ENCODE data around the gene MBOAT2.

Gene MBOAT2

DNA sequence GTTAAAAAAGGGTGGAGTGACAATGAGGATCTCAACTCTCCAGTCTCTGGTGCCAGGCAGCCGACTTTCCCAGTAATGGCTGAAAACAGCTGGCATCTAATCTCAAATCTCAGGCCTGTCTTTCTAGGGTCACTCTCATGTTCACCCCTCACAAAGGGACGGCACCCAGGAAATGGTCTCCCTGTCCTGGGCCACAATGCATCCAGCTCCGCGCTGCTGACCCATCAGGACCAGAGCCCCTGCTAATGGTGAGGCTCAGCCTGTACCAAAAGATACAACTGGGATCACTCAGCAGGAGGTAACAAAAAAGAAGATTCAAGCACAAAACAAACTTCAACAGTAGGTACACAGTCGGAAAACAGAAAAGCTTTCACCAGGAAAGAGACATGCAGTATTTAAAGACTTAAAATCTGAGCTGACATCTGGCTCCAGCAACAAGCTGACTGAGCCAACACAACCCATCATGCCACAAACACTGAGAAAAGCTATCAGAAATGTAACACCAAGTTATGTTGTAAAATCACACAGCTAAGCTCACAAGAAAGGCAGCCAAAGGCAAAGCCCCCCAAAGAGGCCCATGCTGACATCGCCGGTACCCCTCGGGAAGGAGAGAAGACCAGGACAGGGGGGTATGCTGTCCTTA is 152.5 kb downstream of the MBOAT2 start:
- no peaks in the 10 kb centered on the region for H3K36me3 ChIP-seq (ENCODE audit: insufficient read depth, low read length)
- peaks cover 4% of the 10 kb centered on the region for H3K4me1 ChIP-seq (ENCODE audit: insufficient read depth, low read length)
- no peak overlapping the region for H3K9ac ChIP-seq (ENCODE audit: low read depth, low read length)
- no peaks in the 10 kb centered on the region for H3K9me3 ChIP-seq (ENCODE audit: control insufficient read depth, insufficient read depth, low read length)

GRCh38 chr2:8849327-8849726 is 154.2 kb downstream of the MBOAT2 start:
- H3K36me3 ChIP-seq (ENCODE audit: insufficient read depth, low read length) = no peaks in the 10 kb centered on the region
- no peaks in the 10 kb centered on the region for H3K9me3 ChIP-seq (ENCODE audit: control insufficient read depth, insufficient read depth, low read length)
- no peak overlapping the region for H3K9ac ChIP-seq (ENCODE audit: low read depth, low read length)
- H3K4me1 ChIP-seq (ENCODE audit: insufficient read depth, low read length) = no peaks in the 10 kb centered on the region

- no peak overlapping the region for H3K9ac ChIP-seq (ENCODE audit: low read depth, low read length)
- H3K36me3 ChIP-seq (ENCODE audit: insufficient read depth, low read length) = no peaks in the 10 kb centered on the region
- no peaks in the 10 kb centered on the region for H3K4me1 ChIP-seq (ENCODE audit: insufficient read depth, low read length)
- H3K9me3 ChIP-seq (ENCODE audit: control insufficient read depth, insufficient read depth, low read length) = no peaks in the 10 kb centered on the region
Measured at GRCh38 chr2:8848328-8849100, 155.0 kb downstream of the MBOAT2 start.

GRCh38 chr2:8847400-8847799 is 156.1 kb downstream of the MBOAT2 start:
- no peaks in the 10 kb centered on the region for H3K9me3 ChIP-seq (ENCODE audit: control insufficient read depth, insufficient read depth, low read length)
- no peak overlapping the region for H3K9ac ChIP-seq (ENCODE audit: low read depth, low read length)
- no peaks in the 10 kb centered on the region for H3K36me3 ChIP-seq (ENCODE audit: insufficient read depth, low read length)
- H3K4me1 ChIP-seq (ENCODE audit: insufficient read depth, low read length) = no peaks in the 10 kb centered on the region

DNA sequence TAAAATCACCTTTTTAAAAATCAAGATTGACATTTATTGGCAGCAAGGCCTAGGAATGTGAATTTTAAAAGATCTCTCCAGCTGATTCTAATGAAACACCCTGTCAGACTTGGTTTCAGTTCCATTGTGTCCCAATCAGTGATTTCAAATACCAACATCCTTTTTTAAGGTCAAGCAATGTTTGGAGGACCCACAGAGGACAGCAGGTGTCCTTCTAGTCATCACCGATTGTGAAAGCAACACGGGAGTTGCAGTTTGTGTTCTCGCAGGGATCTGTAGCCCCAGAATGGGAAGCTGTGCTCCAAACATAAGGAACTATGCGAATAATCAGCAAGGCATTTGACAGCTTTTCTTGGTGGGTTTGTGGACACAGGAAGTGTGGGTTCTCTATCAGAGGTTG is 161.6 kb downstream of the MBOAT2 start:
- Histone ChIP-seq H3K4me1 (ENCODE audit: insufficient read depth, low read length) (0 out of 2 replicates have a peak, but pooled peaks cover 2% of the 10 kb centered on the region), H3K9ac (ENCODE audit: low read depth, low read length) (no peak overlapping the region), H3K9me3 (ENCODE audit: control insufficient read depth, insufficient read depth, low read length) (no peaks in the 10 kb centered on the region), H3K36me3 (ENCODE audit: insufficient read depth, low read length) (no peaks in the 10 kb centered on the region)

DNA sequence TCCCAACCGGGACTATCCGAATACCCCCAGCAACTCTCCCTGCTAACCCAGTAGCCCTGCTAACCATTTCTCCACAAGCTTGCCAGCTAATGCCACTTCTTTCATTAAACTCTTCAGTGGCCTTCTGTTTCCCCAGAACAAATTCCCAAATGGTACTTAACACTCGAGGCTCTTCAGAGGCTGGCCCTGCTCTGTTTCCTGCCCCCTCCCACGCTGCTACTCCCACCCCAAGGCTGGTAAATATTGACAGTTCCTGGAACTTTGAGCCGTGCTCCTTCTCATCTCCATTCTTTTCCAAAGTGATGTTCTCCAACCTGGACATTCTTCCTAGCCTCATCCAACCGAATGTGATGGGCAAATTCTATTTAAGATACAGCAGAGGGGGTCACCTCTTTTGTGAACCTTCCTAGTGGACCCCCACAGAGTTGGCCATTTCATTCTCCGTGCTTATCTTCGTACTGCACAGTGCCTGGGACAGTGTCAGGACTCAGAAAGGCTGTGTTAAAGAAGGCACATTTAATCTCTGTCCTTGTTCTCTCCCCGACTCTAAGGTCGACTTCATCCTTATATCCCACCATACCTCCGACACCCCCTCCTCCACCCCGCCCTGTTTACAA is 162.9 kb downstream of the MBOAT2 start:
- H3K4me1 ChIP-seq (ENCODE audit: insufficient read depth, low read length) = peaks cover 2% of the 10 kb centered on the region; the same call in 1 of the 2 replicates

DNA sequence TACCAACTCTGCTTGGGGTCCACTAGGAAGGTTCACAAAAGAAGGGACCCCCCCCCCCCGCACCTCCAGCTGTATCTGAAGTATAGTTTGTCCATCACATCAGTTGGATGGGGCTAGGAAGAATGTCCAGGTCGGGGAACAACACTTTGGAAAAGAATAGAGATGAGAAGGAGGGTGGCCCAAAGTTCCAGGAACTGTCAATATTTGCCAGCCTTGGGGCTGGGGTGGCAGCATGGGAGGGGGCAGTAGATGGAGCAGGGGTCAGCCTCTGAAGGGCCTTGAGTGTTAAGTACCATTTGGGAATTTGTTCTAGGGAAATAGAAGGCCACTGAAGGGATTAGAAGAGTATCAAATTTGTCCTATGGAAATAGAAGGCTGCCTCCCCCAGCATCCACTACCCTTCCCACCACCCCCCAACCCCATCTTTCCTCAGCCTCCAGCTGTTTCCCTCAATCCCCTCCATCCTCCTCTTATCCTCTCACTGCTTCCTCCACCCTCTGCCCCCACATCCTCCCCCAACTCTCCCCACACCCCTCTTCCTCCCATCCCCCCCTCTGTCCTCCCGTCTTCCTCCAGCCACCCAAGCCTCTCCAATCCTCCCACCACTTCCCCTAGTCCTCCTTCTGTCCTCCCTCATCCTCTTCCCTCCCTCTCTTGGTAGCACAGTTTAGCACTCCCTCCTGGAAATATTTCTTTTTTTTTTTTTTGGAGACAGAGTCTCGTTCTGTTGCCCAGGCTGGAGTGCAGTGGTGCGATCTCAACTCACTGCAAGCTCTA is 164.1 kb downstream of the MBOAT2 start:
- Histone ChIP-seq H3K9ac (ENCODE audit: low read depth, low read length) (no peak overlapping the region), H3K4me1 (ENCODE audit: insufficient read depth, low read length) (peaks cover 2% of the 10 kb centered on the region; the same call in 1 of the 2 replicates), H3K9me3 (ENCODE audit: control insufficient read depth, insufficient read depth, low read length) (no peaks in the 10 kb centered on the region), H3K36me3 (ENCODE audit: insufficient read depth, low read length) (no peaks in the 10 kb centered on the region)

More for the DNA sequence above, 162.9 kb downstream of the MBOAT2 start:
- Histone ChIP-seq H3K9me3 (ENCODE audit: control insufficient read depth, insufficient read depth, low read length) (no peaks in the 10 kb centered on the region), H3K36me3 (ENCODE audit: insufficient read depth, low read length) (no peaks in the 10 kb centered on the region), H3K9ac (ENCODE audit: low read depth, low read length) (no peak overlapping the region)

DNA sequence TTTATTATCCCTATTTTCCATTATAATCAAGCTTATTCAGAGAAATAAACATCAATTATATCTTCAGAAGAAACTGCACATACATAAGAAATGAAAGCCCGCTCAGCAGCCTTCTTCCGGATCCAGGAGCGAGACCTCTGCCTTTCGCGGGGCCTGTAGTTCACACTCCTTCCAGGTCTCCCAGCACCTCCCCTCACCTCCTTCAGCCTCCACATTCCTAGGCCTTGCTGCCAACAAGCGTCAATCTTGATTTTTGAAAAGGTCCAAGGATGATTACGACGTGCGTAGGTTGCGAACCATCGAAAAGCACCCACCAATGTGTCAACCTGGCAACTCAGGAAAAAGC is 165.7 kb downstream of the MBOAT2 start:
- Histone ChIP-seq H3K9me3 (ENCODE audit: control insufficient read depth, insufficient read depth, low read length) (no peaks in the 10 kb centered on the region), H3K4me1 (ENCODE audit: insufficient read depth, low read length) (peaks cover 2% of the 10 kb centered on the region; the same call in 1 of the 2 replicates), H3K9ac (ENCODE audit: low read depth, low read length) (peak overlapping the region; percentile 53; the same call in 1 of the 2 replicates), H3K36me3 (ENCODE audit: insufficient read depth, low read length) (no peaks in the 10 kb centered on the region)

DNA sequence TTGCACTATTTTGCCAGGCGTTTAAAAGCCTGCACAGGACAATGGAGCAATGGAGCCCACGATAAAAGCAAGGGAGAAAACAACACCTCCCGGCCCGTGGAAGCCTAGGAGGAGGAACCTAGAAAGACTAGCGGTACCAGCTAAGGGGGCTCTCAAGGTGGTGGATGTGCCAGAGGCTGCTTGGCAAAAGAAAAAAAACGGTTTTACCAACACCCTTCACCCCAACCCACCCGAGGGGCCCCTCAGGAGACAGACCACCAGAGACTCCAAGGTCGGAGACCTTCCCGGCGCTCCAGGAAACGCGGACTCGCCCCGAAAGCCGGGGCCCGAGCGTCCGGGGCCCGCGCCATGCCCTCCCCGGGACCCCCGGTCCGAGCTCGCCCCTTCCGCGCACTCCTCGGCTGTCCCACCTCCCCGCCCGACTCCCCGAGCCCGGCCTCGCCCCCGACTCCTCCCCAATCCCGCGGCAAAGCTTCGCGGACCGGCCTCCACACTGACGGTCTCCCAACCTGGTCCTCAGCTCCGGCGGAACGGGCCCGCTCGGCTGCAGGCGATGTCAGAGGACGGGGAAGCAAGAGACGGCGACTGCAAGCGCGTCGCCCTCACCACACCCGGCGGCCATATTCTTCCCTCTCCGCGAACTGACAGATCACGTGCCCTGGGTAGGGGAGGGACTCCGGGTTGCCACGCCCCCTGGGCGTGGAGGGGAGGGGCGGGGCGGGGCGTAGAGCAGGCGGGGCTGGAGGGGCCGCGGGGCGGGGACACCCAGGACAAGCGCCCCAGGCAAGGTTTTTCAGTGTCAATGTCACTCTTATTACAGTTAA is 166.3 kb downstream of the MBOAT2 start, which contains the start of gene KIDINS220:
Gene KIDINS220, minus strand, starts transcription at position 643 of the 824 bp plus-strand sequence. CDS start 10,520 bp downstream, outside the sequence.
- H3K4me1 ChIP-seq (ENCODE audit: insufficient read depth, low read length) = peaks cover 2% of the 10 kb centered on the region; the same call in 1 of the 2 replicates
- H3K36me3 ChIP-seq (ENCODE audit: insufficient read depth, low read length) = no peaks in the 10 kb centered on the region
- no peaks in the 10 kb centered on the region for H3K9me3 ChIP-seq (ENCODE audit: control insufficient read depth, insufficient read depth, low read length)
- H3K9ac ChIP-seq (ENCODE audit: low read depth, low read length) = peak within 1 kb of the TSS; percentile 93

DNA sequence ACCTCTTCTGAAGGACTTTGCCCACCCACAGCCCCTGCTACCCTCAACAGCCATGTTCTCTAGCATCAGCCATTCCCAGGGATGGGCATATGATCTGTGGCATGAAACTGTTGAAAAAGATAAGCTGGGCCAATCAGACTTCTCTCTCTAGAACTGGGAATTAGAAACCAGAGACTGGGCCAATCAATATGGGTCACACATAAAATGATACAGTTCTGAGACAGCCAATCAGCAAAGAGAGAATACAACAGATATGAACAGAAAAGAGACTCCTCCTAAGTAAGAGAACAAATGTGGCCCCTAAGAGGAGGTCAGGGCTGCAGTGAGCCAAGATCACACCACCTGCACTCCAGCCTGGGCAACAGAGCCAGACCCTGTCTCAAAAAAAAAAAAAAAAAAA is 168.2 kb downstream of the MBOAT2 start:
- H3K36me3 ChIP-seq (ENCODE audit: insufficient read depth, low read length) = no peaks in the 10 kb centered on the region
- H3K9me3 ChIP-seq (ENCODE audit: control insufficient read depth, insufficient read depth, low read length) = no peaks in the 10 kb centered on the region
- H3K9ac ChIP-seq (ENCODE audit: low read depth, low read length) = no peak overlapping the region
- peaks cover 2% of the 10 kb centered on the region; the same call in 1 of the 2 replicates for H3K4me1 ChIP-seq (ENCODE audit: insufficient read depth, low read length)

DNA sequence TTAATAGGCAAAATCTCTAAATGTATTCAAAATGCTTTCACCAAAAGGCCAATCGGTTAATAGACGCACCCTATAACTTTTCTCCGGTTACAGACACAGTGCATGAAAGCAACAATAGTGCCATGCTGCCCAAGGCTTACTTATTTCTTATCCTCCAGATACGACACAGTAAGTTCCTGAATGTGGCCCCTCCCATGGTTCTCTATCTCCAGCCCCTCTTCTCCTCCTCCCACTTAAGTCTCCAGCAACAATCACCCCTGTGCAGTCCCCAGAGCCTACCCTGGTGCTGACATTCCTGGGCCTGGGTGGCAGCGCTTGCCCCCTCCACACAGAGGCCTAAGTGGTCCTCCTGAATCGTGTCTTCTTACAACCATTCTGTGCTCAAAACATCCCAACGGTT is 169.6 kb downstream of the MBOAT2 start:
- no peaks in the 10 kb centered on the region for H3K9me3 ChIP-seq (ENCODE audit: control insufficient read depth, insufficient read depth, low read length)
- H3K4me1 ChIP-seq (ENCODE audit: insufficient read depth, low read length) = peaks cover 2% of the 10 kb centered on the region; the same call in 1 of the 2 replicates
- no peaks in the 10 kb centered on the region for H3K36me3 ChIP-seq (ENCODE audit: insufficient read depth, low read length)
- no peak overlapping the region for H3K9ac ChIP-seq (ENCODE audit: low read depth, low read length)

DNA sequence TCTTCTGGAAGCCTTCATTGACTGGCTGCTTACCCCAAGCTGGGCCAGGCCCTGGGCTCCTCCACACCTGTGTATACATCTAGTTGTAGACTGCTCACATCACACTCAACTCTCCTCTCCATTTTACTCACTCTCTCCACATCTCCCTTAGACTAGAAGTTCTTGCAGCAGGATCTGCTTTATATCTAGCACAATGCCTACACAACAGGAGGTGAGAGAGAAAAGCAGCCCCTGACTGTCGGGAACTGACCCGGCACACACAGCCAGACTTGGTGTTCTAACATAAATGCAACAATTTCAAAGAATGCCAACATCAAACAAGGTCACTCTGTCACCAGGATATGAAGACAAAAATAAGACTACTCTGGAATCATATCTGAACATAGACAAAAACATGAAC is 172.0 kb downstream of the MBOAT2 start:
- Histone ChIP-seq H3K9me3 (ENCODE audit: control insufficient read depth, insufficient read depth, low read length) (no peaks in the 10 kb centered on the region), H3K9ac (ENCODE audit: low read depth, low read length) (no peak overlapping the region), H3K36me3 (ENCODE audit: insufficient read depth, low read length) (no peaks in the 10 kb centered on the region), H3K4me1 (ENCODE audit: insufficient read depth, low read length) (no peaks in the 10 kb centered on the region; the same call in 1 of the 2 replicates)

DNA sequence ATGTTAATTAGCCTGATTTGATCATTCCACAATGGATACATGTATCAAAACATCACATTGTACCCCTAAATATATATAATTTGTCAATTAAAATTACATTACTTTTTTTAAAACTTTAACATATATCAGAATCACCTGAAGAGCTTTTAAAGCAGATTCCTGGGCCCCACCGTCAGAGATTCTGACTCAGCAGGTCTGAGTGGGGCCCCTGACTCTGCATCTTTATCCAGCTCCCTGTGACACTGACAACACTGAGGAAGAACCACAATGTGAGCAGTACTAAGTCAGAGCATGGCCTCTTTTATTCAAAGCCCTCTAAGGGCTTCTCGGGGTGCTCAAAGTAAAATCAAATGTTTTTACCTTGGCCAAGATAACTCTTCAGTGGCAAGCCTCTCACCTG is 175.8 kb downstream of the MBOAT2 start:
- H3K4me1 ChIP-seq (ENCODE audit: insufficient read depth, low read length) = no peaks in the 10 kb centered on the region
- H3K36me3 ChIP-seq (ENCODE audit: insufficient read depth, low read length) = no peaks in the 10 kb centered on the region
- no peak overlapping the region for H3K9ac ChIP-seq (ENCODE audit: low read depth, low read length)
- no peaks in the 10 kb centered on the region for H3K9me3 ChIP-seq (ENCODE audit: control insufficient read depth, insufficient read depth, low read length)
